WTC11 (cell line): ENCODE measurements around the gene ST6GALNAC2. TPM values are rescaled to one million over a fixed set of nuclear protein-coding genes. Genes with fewer than 3 reads are reported as not detected.
A peak's percentile ranks its signal among the peaks of the same experiment; 100 is the strongest.
"Not testable (repeated sequence)": the region's sequence is repeated elsewhere in the genome, so short reads cannot be mapped to it uniquely, and the experiment has no call there.

Source experiments
- ATAC-seq: fragments of 200-7000 bp; cut with Tn5 transposase; 2 replicates; pipeline ENCODE4 v1.10.0; 2021; ENCODE audit warnings: mild to moderate bottlenecking, moderate library complexity
- CTCF ChIA-PET: fragments of 300-600 bp; sonication (Branson Sonifier 250); formaldehyde crosslinking; loops from one replicate; lab custom pipeline; 2021; ENCODE audit warnings: antibody characterized with exemption; lab: Charles Lee
- POLR2A ChIA-PET: fragments of 350-600 bp; sonication (Branson Sonifier 250); formaldehyde crosslinking; loops from one replicate; lab custom pipeline; 2021; ENCODE audit warnings: antibody characterized with exemption; lab: Charles Lee
- DNase-seq: peaks from one replicate; pipeline ENCODE4 v3.0.0; 2021; ENCODE audit warnings: low spot score
- H3K27ac Mint-ChIP-seq: 2 replicates; pipeline ENCODE4 v1.8.0; 2021; ENCODE audit warnings: mixed read lengths
- H3K27me3 Mint-ChIP-seq: 2 replicates; pipeline ENCODE4 v1.8.0; 2021; ENCODE audit warnings: low read depth, mild to moderate bottlenecking, moderate library complexity, mixed read lengths
- H3K36me3 Mint-ChIP-seq: 2 replicates; pipeline ENCODE4 v1.8.0; 2021; ENCODE audit warnings: mixed read lengths
- H3K4me1 Mint-ChIP-seq: 2 replicates; pipeline ENCODE4 v1.8.0; 2022; ENCODE audit warnings: mixed read lengths
- H3K4me3 Mint-ChIP-seq: 2 replicates; pipeline ENCODE4 v1.8.0; 2021; ENCODE audit warnings: mild to moderate bottlenecking, moderate library complexity, mixed read lengths
- H3K9me3 Mint-ChIP-seq: 2 replicates; pipeline ENCODE4 v1.8.0; 2021; ENCODE audit warnings: mixed read lengths
- AFF4 ChIP-seq: sonication (generic); formaldehyde crosslinking; IDR thresholded peaks from 2 replicates; pipeline ENCODE4 v1.8.1; 2023; ENCODE audit warnings: mild to moderate bottlenecking, missing genetic modification reagents, borderline replicate concordance
- ATF2 ChIP-seq: sonication (generic); formaldehyde crosslinking; IDR thresholded peaks from 2 replicates; pipeline ENCODE4 v1.8.1; 2022; ENCODE audit warnings: low read depth, missing genetic modification reagents, borderline replicate concordance
- ATF3 ChIP-seq: sonication (generic); formaldehyde crosslinking; conservative IDR thresholded peaks from 2 replicates; pipeline ENCODE4 v1.8.1; 2022; ENCODE audit warnings: mild to moderate bottlenecking, missing genetic modification reagents
- CREM ChIP-seq: sonication (generic); formaldehyde crosslinking; IDR thresholded peaks from 2 replicates; pipeline ENCODE4 v1.8.1; 2022; ENCODE audit warnings: mild to moderate bottlenecking, missing genetic modification reagents, moderate library complexity
- E2F4 ChIP-seq: sonication (generic); formaldehyde crosslinking; IDR thresholded peaks from 2 replicates; pipeline ENCODE4 v1.8.1; 2022; ENCODE audit warnings: low read depth, mild to moderate bottlenecking, moderate library complexity, missing genetic modification reagents, borderline replicate concordance
- ELF4 ChIP-seq: sonication (generic); formaldehyde crosslinking; IDR thresholded peaks from 2 replicates; pipeline ENCODE4 v1.8.1; 2022; ENCODE audit warnings: low read depth, mild to moderate bottlenecking, moderate library complexity, missing genetic modification reagents
- ESRRA ChIP-seq: sonication (generic); formaldehyde crosslinking; IDR thresholded peaks from 2 replicates; pipeline ENCODE4 v1.8.1; 2022; ENCODE audit warnings: mild to moderate bottlenecking, missing genetic modification reagents, borderline replicate concordance
- ETV6 ChIP-seq: sonication (generic); formaldehyde crosslinking; IDR thresholded peaks from 2 replicates; pipeline ENCODE4 v1.8.1; 2022; ENCODE audit warnings: mild to moderate bottlenecking, missing genetic modification reagents
- GTF2I ChIP-seq: fragments of 250-450 bp; sonication (Bioruptor Pico); conservative IDR thresholded peaks from 2 replicates; pipeline ENCODE4 v1.4.0; 2021; ENCODE audit warnings: mild to moderate bottlenecking
- KAT7 ChIP-seq: sonication (generic); formaldehyde crosslinking; IDR thresholded peaks from 2 replicates; pipeline ENCODE4 v1.8.1; 2023; ENCODE audit warnings: missing genetic modification reagents, mild to moderate bottlenecking, borderline replicate concordance
- NFATC4 ChIP-seq: fragments of 250-450 bp; sonication (Bioruptor Pico); IDR thresholded peaks from 2 replicates; pipeline ENCODE4 v1.9.0; 2021; ENCODE audit warnings: mild to moderate bottlenecking
- NFE2L1 ChIP-seq: sonication (generic); formaldehyde crosslinking; IDR thresholded peaks from 2 replicates; pipeline ENCODE4 v1.8.1; 2023; ENCODE audit warnings: missing genetic modification reagents
- USF1 ChIP-seq: sonication (generic); formaldehyde crosslinking; IDR thresholded peaks from 2 replicates; pipeline ENCODE4 v1.8.0; 2022; ENCODE audit warnings: mild to moderate bottlenecking, missing genetic modification reagents
- ZNF138 ChIP-seq: sonication (generic); formaldehyde crosslinking; conservative IDR thresholded peaks from 2 replicates; pipeline ENCODE4 v1.8.1; 2022; ENCODE audit warnings: mild to moderate bottlenecking, moderate library complexity, missing genetic modification reagents
- ZNF423 ChIP-seq: fragments of 250-450 bp; sonication (Bioruptor Pico); IDR thresholded peaks from 2 replicates; pipeline ENCODE4 v2.1.2; 2022; ENCODE audit warnings: mild to moderate bottlenecking, moderate library complexity
- ZNF512 ChIP-seq: sonication (generic); formaldehyde crosslinking; IDR thresholded peaks from 2 replicates; pipeline ENCODE4 v1.8.1; 2022; ENCODE audit warnings: missing genetic modification reagents, borderline replicate concordance
- total RNA-seq: library from RNA; stranded (reverse); gene quantifications from 3 replicates; pipeline ENCODE4 v1.2.3, GENCODE V29; 2021

ST6GALNAC2 gene
- total RNA-seq, 1 experiment from 2014 or later, result not detected

- POLR2A ChIA-PET, result interaction anchor here (0.7 kb wide), 1 partner anchor 1410 kb away, joined by 8 read pairs; no protein-coding TSS in a partner anchor
- Mint-ChIP-seq H3K4me1 (peaks cover 47% of the 10 kb centered on the region), H3K27me3 (no peaks in the 10 kb centered on the region), H3K36me3 (peaks cover 65% of the 10 kb centered on the region), H3K27ac (peak overlapping the region; percentile 91), H3K4me3 (peak overlapping the region; percentile 97), H3K9me3 (no peaks in the 10 kb centered on the region)
- CTCF ChIA-PET, result interaction anchor here (0.8 to 2.3 kb wide), 5 partner anchors 20 to 148 kb away, joined by 3 to 7 read pairs (median 3); partner anchors contain the start of gene PRCD
- ATAC-seq (no peak), DNase-seq (no peak)
- TF ChIP-seq ETV6 (CRISPR knock-in tag) (no peak), ZNF138 (CRISPR knock-in tag) (no peak), ATF2 (no peak), ATF3 (CRISPR knock-in tag) (no peak), NFATC4 (CRISPR knock-in tag) (no peak), AFF4 (CRISPR knock-in tag) (no peak), ELF4 (CRISPR knock-in tag) (no peak), USF1 (no peak), E2F4 (CRISPR knock-in tag) (no peak), ESRRA (CRISPR knock-in tag) (no peak), CREM (CRISPR knock-in tag) (no peak), NFE2L1 (CRISPR knock-in tag) (no peak), GTF2I (CRISPR knock-in tag) (no peak), ZNF512 (no peak), ZNF423 (CRISPR knock-in tag) (no peak), KAT7 (CRISPR knock-in tag) (no peak)
Observed at GRCh38 chr17:76560036-76560876, 25.4 kb downstream of the ST6GALNAC2 start.

GRCh38 chr17:76559460-76559859 is 26.2 kb downstream of the ST6GALNAC2 start:
- H3K9me3 Mint-ChIP-seq, DNase-seq, ATAC-seq, POLR2A ChIA-PET, H3K27me3 Mint-ChIP-seq: not testable (repeated sequence)
- Mint-ChIP-seq H3K27ac (peak overlapping the region; percentile 97), H3K4me1 (peaks cover 46% of the 10 kb centered on the region), H3K36me3 (peaks cover 57% of the 10 kb centered on the region), H3K4me3 (peak overlapping the region; percentile 97)
- CTCF ChIA-PET, result interaction anchor here (0.6 to 2.3 kb wide), 4 partner anchors 19 to 1525 kb away, joined by 3 to 7 read pairs (median 5); partner anchors contain the start of gene PRCD
